ENCODE measurements around the gene IBA57.

GRCh38 chr1:228143480-228144192, 22.0 kb upstream of the IBA57 start:
- TF ChIP-seq CTCF (IDR thresholded peaks at IDR 0.05; ENCODE audit: poor library complexity): no peak
- no peak for TF ChIP-seq EZH2 (IDR thresholded peaks at IDR 0.05; ENCODE audit: borderline replicate concordance)
- TF ChIP-seq EZH2phosphoT487 (IDR thresholded peaks at IDR 0.05; ENCODE audit: low read depth, severe bottlenecking, unreplicated experiment): no peak
